Stomach (tissue), 4 donors: Measurements from ENCODE around the gene SAAL1.

Source experiments
- CTCF ChIP-seq, 7 experiments: fragments of 450-650 bp in 4 of 7; fragments of 200-600 bp in 3 of 7; sonication (generic) in 3 of 7; IDR thresholded peaks; one replicate each; pipeline ENCODE4 v1.5.1; 2016 to 2019; ENCODE audit warnings: antibody characterized with exemption in 7 of 7, control low read depth in 2 of 7, mild to moderate bottlenecking in 1 of 7
- EP300 ChIP-seq: sonication (generic); formaldehyde crosslinking; IDR thresholded peaks from one replicate; pipeline ENCODE4 v1.6.1; 2017; ENCODE audit warnings: antibody characterized with exemption
- POLR2A ChIP-seq, 4 donors: fragments of 450-650 bp; IDR thresholded peaks; one replicate each; pipeline ENCODE4 v1.6.1; 2016; ENCODE audit warnings: antibody characterized with exemption in 4 of 4, control low read depth in 2 of 4, mild to moderate bottlenecking in 1 of 4, moderate library complexity in 1 of 4
- POLR2AphosphoS5 ChIP-seq, 3 donors: sonication (generic); formaldehyde crosslinking; IDR thresholded peaks; one replicate each; pipeline ENCODE4 v1.6.1; 2016; ENCODE audit warnings: antibody characterized with exemption in 3 of 3

GRCh38 chr11:18105086-18105801 lies 638 bp downstream of the SAAL1 start:
- TF ChIP-seq POLR2A (IDR thresholded peaks at IDR 0.05) (no peak), CTCF (IDR thresholded peaks at IDR 0.05) (no peak), EP300 (no peak), POLR2AphosphoS5 (IDR thresholded peaks at IDR 0.05) (no peak)
